Fibroblast of lung (primary cell): ENCODE results near the gene NECTIN4.

Experiments
- CTCF ChIP-seq, 2 donors: IDR thresholded peaks in 1 of 2; conservative IDR thresholded peaks in 1 of 2; 1 replicate in 1 of 2; 2 replicates in 1 of 2; pipeline ENCODE4 v1.5.1; 2011 to 2012; ENCODE audit warnings: low read length in 2 of 2, control low read depth in 1 of 2, inconsistent platforms in 1 of 2, low read depth in 1 of 2, mild to moderate bottlenecking in 1 of 2
- EZH2 ChIP-seq: IDR thresholded peaks from 2 replicates; pipeline ENCODE4 v1.5.1; 2012; ENCODE audit warnings: low read length, control low read depth, mild to moderate bottlenecking; ENCODE audit errors: missing control alignments

- TF ChIP-seq CTCF (conservative IDR thresholded peaks at IDR 0.05 in 1 of 2, IDR thresholded peaks at IDR 0.05 in 1 of 2; ENCODE audit: low read depth in 1 of 2, low read length in 2 of 2), result no peak
- no peak for TF ChIP-seq EZH2
Measured at GRCh38 chr1:161059293-161059692, 30.1 kb downstream of the NECTIN4 start.
